ENCODE data around the gene CRYGS.

CRYGS gene

DNA sequence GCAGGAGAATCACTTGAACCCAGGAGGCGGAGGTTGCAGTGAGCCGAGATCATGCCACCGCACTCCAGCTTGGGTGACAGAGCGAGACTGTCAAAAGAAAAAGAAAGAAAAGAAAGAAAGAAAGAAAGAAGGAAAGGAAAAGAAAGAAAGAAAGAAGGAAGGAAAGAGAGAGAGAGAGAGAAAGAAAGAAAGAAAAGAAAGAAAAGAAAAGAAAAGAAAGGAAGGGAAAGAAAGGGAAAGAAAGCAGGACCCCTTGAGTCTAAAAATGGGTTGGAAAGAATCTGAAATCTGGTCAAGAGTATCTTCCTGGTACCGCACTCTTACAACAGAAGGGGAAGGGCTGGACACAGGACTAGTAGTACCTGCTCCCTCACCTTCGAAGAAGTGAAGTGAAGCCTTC is 19.6 kb downstream of the CRYGS start:
- TF ChIP-seq ZNF274 (IDR thresholded peaks at IDR 0.05; ENCODE audit: low read depth, low read length): no peak
- no peak for TF ChIP-seq SUZ12 (IDR thresholded peaks at IDR 0.05; ENCODE audit: extremely low read depth, insufficient read depth, insufficient read length)

DNA sequence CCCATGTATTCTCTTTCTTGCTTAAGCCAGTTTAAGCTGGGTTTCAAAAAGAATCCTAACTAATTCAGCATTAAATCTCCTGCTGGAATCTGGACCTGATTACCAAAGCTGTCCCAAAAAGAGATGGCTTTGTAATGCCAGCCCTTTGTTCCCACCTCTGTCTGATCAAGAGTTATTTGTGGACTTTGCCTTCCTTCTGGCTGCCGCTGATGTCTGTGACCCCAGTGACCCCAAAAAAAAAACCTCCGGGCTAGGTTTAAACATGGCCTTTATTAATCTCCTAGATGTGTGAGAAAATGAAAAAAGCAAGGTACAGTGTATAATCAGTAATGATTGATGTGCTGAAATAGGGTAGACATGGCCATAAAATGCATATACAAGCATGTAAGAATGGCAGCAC is 20.7 kb downstream of the CRYGS start:
- Histone ChIP-seq H3K4me3 (ENCODE audit: insufficient read length, low read depth) (no peak overlapping the region), H3K9ac (ENCODE audit: insufficient read length, low read depth) (no peak overlapping the region), H3K9me3 (ENCODE audit: insufficient read depth, low read length) (no peaks in the 10 kb centered on the region), H3K4me1 (ENCODE audit: insufficient read depth, insufficient read length) (peaks cover 4% of the 10 kb centered on the region), H3K27me3 (ENCODE audit: insufficient read depth, insufficient read length) (no peaks in the 10 kb centered on the region), H3K36me3 (ENCODE audit: insufficient read depth, insufficient read length, low read length) (no peaks in the 10 kb centered on the region)
- TF ChIP-seq YY1 (IDR thresholded peaks at IDR 0.05; ENCODE audit: insufficient read depth, insufficient read length): no peak
- no peak for TF ChIP-seq SUZ12 (IDR thresholded peaks at IDR 0.05; ENCODE audit: extremely low read depth, insufficient read depth, insufficient read length)
- no peak for TF ChIP-seq ZNF274 (IDR thresholded peaks at IDR 0.05; ENCODE audit: low read depth, low read length)
- no peak for DNase-seq (ENCODE audit: low read depth, low spot score)

More for the DNA sequence above, 19.6 kb downstream of the CRYGS start:
- H3K9me3 ChIP-seq (ENCODE audit: insufficient read depth, low read length): no peaks in the 10 kb centered on the region
- H3K4me1 ChIP-seq (ENCODE audit: insufficient read depth, insufficient read length): no peaks in the 10 kb centered on the region
- H3K36me3 ChIP-seq (ENCODE audit: insufficient read depth, insufficient read length, low read length): no peaks in the 10 kb centered on the region
- no peak for DNase-seq (ENCODE audit: low read depth, low spot score)
- H3K27me3 ChIP-seq (ENCODE audit: insufficient read depth, insufficient read length): no peaks in the 10 kb centered on the region
- H3K4me3 ChIP-seq (ENCODE audit: insufficient read length, low read depth): no peak overlapping the region
- H3K9ac ChIP-seq (ENCODE audit: insufficient read length, low read depth): no peak overlapping the region

DNA sequence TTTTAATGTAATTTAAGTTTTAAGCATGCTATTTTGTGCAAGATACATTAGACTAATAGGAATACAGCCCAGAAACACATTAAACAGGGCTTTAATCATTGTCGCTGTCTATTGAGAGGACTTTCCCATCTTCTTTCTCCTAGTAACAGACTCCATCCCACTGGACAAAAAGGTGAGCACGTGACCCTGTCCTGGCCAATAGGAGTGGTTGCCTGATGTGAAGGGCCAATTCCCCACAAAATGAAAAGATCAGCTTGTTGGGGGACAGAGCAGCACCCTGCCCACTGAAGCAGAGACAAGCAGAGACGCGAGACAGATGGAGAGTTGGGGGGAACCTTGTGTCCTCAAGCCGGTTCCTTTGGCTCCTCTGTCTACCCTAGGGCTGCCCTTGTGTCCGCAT is 21.2 kb downstream of the CRYGS start:
- H3K4me1 ChIP-seq (ENCODE audit: insufficient read depth, insufficient read length): peaks cover 4% of the 10 kb centered on the region
- no peak overlapping the region for H3K9ac ChIP-seq (ENCODE audit: insufficient read length, low read depth)
- H3K36me3 ChIP-seq (ENCODE audit: insufficient read depth, insufficient read length, low read length): no peaks in the 10 kb centered on the region
- DNase-seq (ENCODE audit: low read depth, low spot score): no peak
- TF ChIP-seq SUZ12 (IDR thresholded peaks at IDR 0.05; ENCODE audit: extremely low read depth, insufficient read depth, insufficient read length) (no peak), YY1 (IDR thresholded peaks at IDR 0.05; ENCODE audit: insufficient read depth, insufficient read length) (no peak), ZNF274 (IDR thresholded peaks at IDR 0.05; ENCODE audit: low read depth, low read length) (no peak)
- no peak overlapping the region for H3K4me3 ChIP-seq (ENCODE audit: insufficient read length, low read depth)
- H3K27me3 ChIP-seq (ENCODE audit: insufficient read depth, insufficient read length): no peaks in the 10 kb centered on the region
- H3K9me3 ChIP-seq (ENCODE audit: insufficient read depth, low read length): no peaks in the 10 kb centered on the region

DNA sequence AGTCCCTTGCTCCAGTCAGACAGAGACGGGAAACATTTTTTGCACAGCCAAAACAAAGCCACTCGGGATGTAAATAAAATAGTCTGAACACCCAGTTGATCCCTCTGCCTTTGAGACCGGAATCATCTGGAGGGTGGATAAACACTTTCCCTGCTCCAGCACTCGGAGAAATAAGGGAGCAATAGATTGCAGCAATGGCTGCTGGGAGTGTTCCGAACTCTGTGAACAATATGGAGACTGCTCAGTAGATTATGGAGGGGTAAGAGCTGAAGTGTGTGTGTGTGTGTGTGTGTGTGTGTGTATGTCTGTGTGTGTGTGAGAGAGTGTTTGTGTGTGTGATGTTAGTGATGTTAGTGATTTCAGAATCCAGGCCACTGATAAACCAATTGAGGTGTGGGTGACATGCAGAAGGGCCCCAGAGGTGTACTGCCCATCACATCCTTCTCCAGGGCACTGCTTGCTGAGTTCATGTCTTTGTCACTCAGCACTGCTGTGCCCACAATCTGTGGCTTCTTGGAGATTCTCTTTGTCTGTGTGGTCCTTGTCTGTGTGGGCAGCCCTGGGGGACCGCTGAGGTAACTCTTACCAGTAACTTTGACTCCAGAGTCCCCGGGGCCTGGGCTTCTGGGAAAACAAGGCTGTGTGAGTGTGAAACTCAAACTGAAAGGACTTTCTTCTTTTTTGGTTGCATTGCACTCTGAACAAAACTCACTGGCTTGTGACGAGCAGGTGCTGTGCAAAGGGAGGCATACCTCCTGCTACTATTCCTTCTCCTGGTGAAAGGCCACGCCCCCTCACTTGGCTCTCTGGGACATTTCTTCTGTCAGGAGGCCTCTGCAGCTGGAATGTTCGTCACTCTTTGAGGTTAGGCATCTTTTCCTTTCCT is 23.0 kb downstream of the CRYGS start:
- no peak overlapping the region for H3K9ac ChIP-seq (ENCODE audit: insufficient read length, low read depth)
- TF ChIP-seq YY1 (IDR thresholded peaks at IDR 0.05; ENCODE audit: insufficient read depth, insufficient read length): no peak
- TF ChIP-seq SUZ12 (IDR thresholded peaks at IDR 0.05; ENCODE audit: extremely low read depth, insufficient read depth, insufficient read length): no peak
- no peak for TF ChIP-seq ZNF274 (IDR thresholded peaks at IDR 0.05; ENCODE audit: low read depth, low read length)
- no peak overlapping the region for H3K4me3 ChIP-seq (ENCODE audit: insufficient read length, low read depth)
- peaks cover 4% of the 10 kb centered on the region for H3K4me1 ChIP-seq (ENCODE audit: insufficient read depth, insufficient read length)
- no peaks in the 10 kb centered on the region for H3K27me3 ChIP-seq (ENCODE audit: insufficient read depth, insufficient read length)
- no peaks in the 10 kb centered on the region for H3K36me3 ChIP-seq (ENCODE audit: insufficient read depth, insufficient read length, low read length)
- no peaks in the 10 kb centered on the region for H3K9me3 ChIP-seq (ENCODE audit: insufficient read depth, low read length)
- no peak for DNase-seq (ENCODE audit: low read depth, low spot score)

DNA sequence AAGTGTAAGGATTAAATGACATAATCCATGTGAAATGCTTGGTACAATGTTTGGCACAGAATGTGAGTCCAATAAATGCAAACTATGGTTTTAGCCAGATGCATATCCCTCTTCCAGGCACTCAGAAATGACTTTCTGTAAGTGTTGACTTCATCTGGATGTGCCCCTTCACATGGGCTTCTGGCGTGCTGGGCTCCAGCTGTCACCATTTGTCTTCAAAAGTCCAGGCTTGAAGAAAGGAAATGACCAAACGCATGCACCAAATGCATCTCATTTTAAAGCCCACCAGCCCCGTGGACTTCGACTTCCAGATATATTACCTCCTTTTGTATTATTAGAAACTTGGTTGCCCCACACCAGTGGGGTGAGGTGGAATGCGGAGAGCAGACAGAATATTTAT is 23.7 kb downstream of the CRYGS start:
- H3K4me3 ChIP-seq (ENCODE audit: insufficient read length, low read depth): no peak overlapping the region
- no peak overlapping the region for H3K9ac ChIP-seq (ENCODE audit: insufficient read length, low read depth)
- no peaks in the 10 kb centered on the region for H3K36me3 ChIP-seq (ENCODE audit: insufficient read depth, insufficient read length, low read length)
- no peaks in the 10 kb centered on the region for H3K9me3 ChIP-seq (ENCODE audit: insufficient read depth, low read length)
- no peak for DNase-seq (ENCODE audit: low read depth, low spot score)
- peaks cover 4% of the 10 kb centered on the region for H3K4me1 ChIP-seq (ENCODE audit: insufficient read depth, insufficient read length)
- H3K27me3 ChIP-seq (ENCODE audit: insufficient read depth, insufficient read length): no peaks in the 10 kb centered on the region
- TF ChIP-seq YY1 (IDR thresholded peaks at IDR 0.05; ENCODE audit: insufficient read depth, insufficient read length) (no peak), ZNF274 (IDR thresholded peaks at IDR 0.05; ENCODE audit: low read depth, low read length) (no peak), SUZ12 (IDR thresholded peaks at IDR 0.05; ENCODE audit: extremely low read depth, insufficient read depth, insufficient read length) (no peak)

DNA sequence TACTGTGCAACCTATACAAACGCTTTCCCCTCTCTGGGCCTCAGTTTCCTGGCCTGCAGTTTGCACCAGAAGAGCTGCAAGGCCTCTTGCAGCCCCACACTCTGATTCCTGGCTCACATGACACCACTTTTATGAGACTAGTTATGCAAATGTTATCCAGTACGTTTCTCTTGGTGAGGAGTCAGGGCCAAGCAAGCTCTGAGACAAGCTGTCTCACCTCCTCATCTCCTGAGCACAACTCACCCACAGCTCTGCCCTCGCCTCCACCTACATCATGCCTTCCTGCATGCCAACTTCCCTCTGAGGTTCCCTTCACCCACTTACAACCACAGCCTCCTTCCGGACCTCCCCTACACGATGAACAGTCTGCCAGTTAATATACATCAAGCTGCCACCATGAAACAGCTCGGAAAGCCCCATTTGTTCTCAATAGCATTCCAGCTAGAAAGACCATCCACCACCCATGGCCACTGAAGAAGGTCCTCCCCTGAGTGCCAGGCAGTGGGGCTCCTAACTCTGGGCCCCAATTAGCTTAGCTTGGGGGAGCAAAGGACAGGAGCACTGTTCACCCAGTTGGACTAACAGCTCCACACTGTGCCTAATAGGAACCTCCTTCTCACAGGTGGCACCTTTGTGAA is 25.0 kb downstream of the CRYGS start:
- DNase-seq (ENCODE audit: low read depth, low spot score): no peak
- H3K9me3 ChIP-seq (ENCODE audit: insufficient read depth, low read length): no peaks in the 10 kb centered on the region
- TF ChIP-seq ZNF274 (IDR thresholded peaks at IDR 0.05; ENCODE audit: low read depth, low read length) (no peak), YY1 (IDR thresholded peaks at IDR 0.05; ENCODE audit: insufficient read depth, insufficient read length) (no peak), SUZ12 (IDR thresholded peaks at IDR 0.05; ENCODE audit: extremely low read depth, insufficient read depth, insufficient read length) (no peak)
- no peaks in the 10 kb centered on the region for H3K36me3 ChIP-seq (ENCODE audit: insufficient read depth, insufficient read length, low read length)
- H3K4me3 ChIP-seq (ENCODE audit: insufficient read length, low read depth): no peak overlapping the region
- H3K27me3 ChIP-seq (ENCODE audit: insufficient read depth, insufficient read length): no peaks in the 10 kb centered on the region
- H3K4me1 ChIP-seq (ENCODE audit: insufficient read depth, insufficient read length): peaks cover 4% of the 10 kb centered on the region
- H3K9ac ChIP-seq (ENCODE audit: insufficient read length, low read depth): no peak overlapping the region

DNA sequence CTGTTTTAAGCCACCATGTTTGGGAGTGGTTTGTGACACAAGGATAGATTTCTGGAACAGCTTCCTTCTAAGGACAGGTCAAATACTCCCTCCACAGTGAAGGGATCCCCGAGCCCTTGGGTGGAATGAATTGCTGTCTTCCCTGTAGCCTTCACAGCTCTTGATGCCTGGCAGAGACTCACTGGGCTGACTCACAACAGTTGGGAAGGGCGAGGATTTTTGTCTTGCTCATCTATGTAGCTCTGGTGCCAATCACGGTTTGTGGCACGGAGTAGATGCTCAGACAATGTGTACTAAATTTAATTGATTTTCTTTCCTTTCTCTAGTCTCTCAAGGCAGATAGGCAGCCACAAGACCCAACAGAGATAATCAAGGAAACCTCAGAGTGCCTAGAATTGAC is 27.0 kb downstream of the CRYGS start:
- TF ChIP-seq ZNF274 (IDR thresholded peaks at IDR 0.05; ENCODE audit: low read depth, low read length): no peak
- TF ChIP-seq YY1 (IDR thresholded peaks at IDR 0.05; ENCODE audit: insufficient read depth, insufficient read length): no peak
- TF ChIP-seq SUZ12 (IDR thresholded peaks at IDR 0.05; ENCODE audit: extremely low read depth, insufficient read depth, insufficient read length): no peak
- Histone ChIP-seq H3K27me3 (ENCODE audit: insufficient read depth, insufficient read length) (no peaks in the 10 kb centered on the region), H3K9ac (ENCODE audit: insufficient read length, low read depth) (no peak overlapping the region), H3K36me3 (ENCODE audit: insufficient read depth, insufficient read length, low read length) (no peaks in the 10 kb centered on the region), H3K9me3 (ENCODE audit: insufficient read depth, low read length) (no peaks in the 10 kb centered on the region), H3K4me1 (ENCODE audit: insufficient read depth, insufficient read length) (peaks cover 4% of the 10 kb centered on the region), H3K4me3 (ENCODE audit: insufficient read length, low read depth) (no peak overlapping the region)
- DNase-seq (ENCODE audit: low read depth, low spot score): no peak

All from NT2/D1 (cell line).